HepG2 (cell line): Measurements from ENCODE around the gene PLIN4. TPM values are rescaled to one million over a fixed set of nuclear protein-coding genes. Genes with fewer than 3 reads are reported as not detected.

Experiments used
- ARNTL ChIP-seq: sonication (generic); formaldehyde crosslinking; IDR thresholded peaks from 2 replicates; pipeline ENCODE4 v1.4.0; 2020; ENCODE audit warnings: mild to moderate bottlenecking, missing genetic modification reagents
- ATM ChIP-seq: fragments of 450-650 bp; IDR thresholded peaks from 2 replicates; pipeline ENCODE4 v1.7.1; 2017; ENCODE audit warnings: mild to moderate bottlenecking, borderline replicate concordance
- BHLHE40 ChIP-seq: IDR thresholded peaks from 2 replicates; pipeline ENCODE4 v1.6.1; 2011; ENCODE audit warnings: low read length, improper control_type of control experiment
- CC2D1A ChIP-seq: sonication (generic); formaldehyde crosslinking; IDR thresholded peaks from 2 replicates; pipeline ENCODE4 v1.8.1; 2023; ENCODE audit warnings: mild to moderate bottlenecking, missing genetic modification reagents
- CHD2 ChIP-seq: IDR thresholded peaks from 2 replicates; pipeline ENCODE4 v1.6.1; 2011; ENCODE audit warnings: low read depth, low read length, improper control_type of control experiment
- EHMT2 ChIP-seq: fragments of 200-600 bp; sonication (generic); IDR thresholded peaks from 2 replicates; pipeline ENCODE4 v1.7.0; 2017; ENCODE audit warnings: antibody characterized with exemption, low read depth, low read length, borderline replicate concordance
- KAT8 ChIP-seq: IDR thresholded peaks from 2 replicates; pipeline ENCODE4 v1.6.1; 2016; ENCODE audit warnings: missing genetic modification reagents, missing compliant biosample characterization
- KDM2A ChIP-seq: sonication (generic); formaldehyde crosslinking; IDR thresholded peaks from 2 replicates; pipeline ENCODE4 v1.4.0; 2020; ENCODE audit warnings: low read depth, missing genetic modification reagents, borderline replicate concordance
- PAXIP1 ChIP-seq: sonication (generic); formaldehyde crosslinking; conservative IDR thresholded peaks from 2 replicates; pipeline ENCODE4 v1.4.0; 2020; ENCODE audit warnings: mild to moderate bottlenecking, missing genetic modification reagents, moderate library complexity
- POGZ ChIP-seq: sonication (generic); formaldehyde crosslinking; IDR thresholded peaks from 2 replicates; pipeline ENCODE4 v1.4.0; 2020; ENCODE audit warnings: mild to moderate bottlenecking, missing genetic modification reagents
- PTBP1 ChIP-seq: fragments of 200-400 bp; formaldehyde crosslinking; IDR thresholded peaks from 2 replicates; pipeline ENCODE4 v1.6.1; 2018; ENCODE audit warnings: low read length, low read depth; ENCODE audit not compliant: poor library complexity, severe bottlenecking
- RBFOX2 ChIP-seq: fragments of 200-400 bp; formaldehyde crosslinking; IDR thresholded peaks from 2 replicates; pipeline ENCODE4 v1.6.1; 2017; ENCODE audit warnings: low read depth, mild to moderate bottlenecking, low read length
- RBM22 ChIP-seq: fragments of 200-400 bp; formaldehyde crosslinking; optimal IDR thresholded peaks from 2 replicates; pipeline ENCODE3; 2017; ENCODE audit warnings: mild to moderate bottlenecking, low read length, moderate library complexity
- REPIN1 ChIP-seq: sonication (generic); formaldehyde crosslinking; IDR thresholded peaks from 2 replicates; pipeline ENCODE4 v1.8.0; 2022; ENCODE audit warnings: missing genetic modification reagents, low read depth, mild to moderate bottlenecking, borderline replicate concordance
- RFX3 ChIP-seq: IDR thresholded peaks from 2 replicates; pipeline ENCODE4 v1.6.1; 2016; ENCODE audit warnings: missing biosample characterization, missing genetic modification reagents
- SKI ChIP-seq: fragments of 450-650 bp; IDR thresholded peaks from one replicate; pipeline ENCODE4 v1.6.1; 2018; ENCODE audit warnings: mild to moderate bottlenecking; ENCODE audit not compliant: partially characterized antibody
- SOX6 ChIP-seq, 2 experiments: fragments of 450-650 bp in 1 of 2; sonication (generic) in 1 of 2; formaldehyde crosslinking in 1 of 2; IDR thresholded peaks; 2 replicates each; pipeline versions ENCODE4 v1.4.0 to v1.6.1; 2017 to 2020; ENCODE audit warnings: antibody characterized with exemption in 1 of 2, mild to moderate bottlenecking in 1 of 2, missing genetic modification reagents in 1 of 2
- SP1 ChIP-seq, 2 experiments: fragments of 450-650 bp in 1 of 2; sonication (generic) in 1 of 2; formaldehyde crosslinking in 1 of 2; IDR thresholded peaks; 2 replicates each; pipeline versions ENCODE4 v1.4.0 to v1.6.1; 2016 to 2020; ENCODE audit warnings: missing genetic modification reagents in 1 of 2
- U2AF2 ChIP-seq: fragments of 200-400 bp; formaldehyde crosslinking; IDR thresholded peaks from 2 replicates; pipeline ENCODE4 v1.6.1; 2017; ENCODE audit warnings: low read depth, mild to moderate bottlenecking, low read length
- ZBTB38 ChIP-seq: sonication (generic); formaldehyde crosslinking; IDR thresholded peaks from 2 replicates; pipeline ENCODE4 v1.5.1; 2020; ENCODE audit warnings: mild to moderate bottlenecking, missing genetic modification reagents
- ZFP90 ChIP-seq: sonication (generic); formaldehyde crosslinking; IDR thresholded peaks from 2 replicates; pipeline ENCODE4 v1.8.0; 2022; ENCODE audit warnings: missing genetic modification reagents, mild to moderate bottlenecking, inconsistent platforms, borderline replicate concordance
- ZFY ChIP-seq: sonication (generic); formaldehyde crosslinking; IDR thresholded peaks from 2 replicates; pipeline ENCODE4 v1.4.0; 2020; ENCODE audit warnings: missing genetic modification reagents
- ZNF224 ChIP-seq: sonication (generic); formaldehyde crosslinking; IDR thresholded peaks from 2 replicates; pipeline ENCODE4 v1.5.0; 2020; ENCODE audit warnings: mild to moderate bottlenecking, missing genetic modification reagents
- ZNF326 ChIP-seq: sonication (generic); formaldehyde crosslinking; IDR thresholded peaks from 2 replicates; pipeline ENCODE4 v1.4.0; 2020; ENCODE audit warnings: missing genetic modification reagents, borderline replicate concordance
- ZNF33B ChIP-seq: sonication (generic); formaldehyde crosslinking; IDR thresholded peaks from 2 replicates; pipeline ENCODE4 v1.5.1; 2020; ENCODE audit warnings: mild to moderate bottlenecking, missing genetic modification reagents
- ZNF546 ChIP-seq: sonication (generic); formaldehyde crosslinking; conservative IDR thresholded peaks from 2 replicates; pipeline ENCODE4 v1.8.1; 2023; ENCODE audit warnings: mild to moderate bottlenecking, missing genetic modification reagents
- ZNF556 ChIP-seq: sonication (generic); formaldehyde crosslinking; IDR thresholded peaks from 2 replicates; pipeline ENCODE4 v1.4.0; 2020; ENCODE audit warnings: mild to moderate bottlenecking, missing genetic modification reagents, borderline replicate concordance
- polyA plus RNA-seq, 8 experiments: library from polyadenylated mRNA; depleted of rRNA in 3 of 8; stranded (reverse) in 7 of 8; unstranded in 1 of 8; fragments of >200 nt; fragmentation: Illumina TruSeq in 4 of 8; extraction: Trizol in 4 of 8; gene quantifications; 2 replicates each; pipeline versions ENCODE4 v1.2.1 to v1.2.3, GENCODE V29; 2011 to 2016; ENCODE audit warnings: low read depth in 4 of 8, missing spikeins in 1 of 8, mixed read lengths in 1 of 8; ENCODE audit not compliant: insufficient read depth in 1 of 8
- total RNA-seq, 5 experiments: library from RNA; depleted of rRNA; stranded (reverse); fragments of >200 nt; fragmentation: Illumina TruSeq; extraction: Trizol; gene quantifications; 2 replicates each; pipeline ENCODE4 v1.2.3, GENCODE V29; 2016; ENCODE audit warnings: low read depth in 1 of 5
- TF ChIP-seq, protein P1 (sequence below): IDR thresholded peaks from 2 replicates; pipeline ENCODE4 v1.6.1; 2016; ENCODE audit warnings: low read depth, borderline replicate concordance

The PLIN4 gene
- total and polyA plus RNA-seq, 2 of the 13 experiments (the other 11 are each of a cell fraction or from before 2014, with no cell fraction given), result 1.1 to 1.3 TPM

- TF ChIP-seq ZNF224, result no peak
- peak; percentile 88 for TF ChIP-seq ARNTL (CRISPR knock-in tag)
- peak; percentile 99 for TF ChIP-seq PTBP1
- TF ChIP-seq, protein P1, sequence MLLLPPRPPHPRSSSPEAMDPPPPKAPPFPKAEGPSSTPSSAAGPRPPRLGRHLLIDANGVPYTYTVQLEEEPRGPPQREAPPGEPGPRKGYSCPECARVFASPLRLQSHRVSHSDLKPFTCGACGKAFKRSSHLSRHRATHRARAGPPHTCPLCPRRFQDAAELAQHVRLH (CRISPR knock-in tag), result no peak
- TF ChIP-seq CHD2, result peak; percentile 32; the same call in 1 of the 2 replicates
- peak; percentile 95 for TF ChIP-seq RFX3 (CRISPR knock-in tag)
- 0 out of 2 replicates have a peak, but pooled peaks have one; percentile 66 for TF ChIP-seq POGZ (CRISPR knock-in tag)
- peak; percentile 71; the same call in 1 of the 2 replicates for TF ChIP-seq KDM2A (CRISPR knock-in tag)
- peak; percentile 50 for TF ChIP-seq RBFOX2
- TF ChIP-seq PAXIP1, result 0 out of 2 replicates have a peak, but pooled peaks have one; percentile 27
- TF ChIP-seq EHMT2, result no peak
- 0 out of 2 replicates have a peak, but pooled peaks have one; percentile 36 for TF ChIP-seq REPIN1
- peak; percentile 34; the same call in 1 of the 2 replicates for TF ChIP-seq ZFP90 (CRISPR knock-in tag)
- TF ChIP-seq ZFY (CRISPR knock-in tag), result peak; percentile 38; the same call in 1 of the 2 replicates
- TF ChIP-seq ZNF33B (CRISPR knock-in tag), result no peak
- TF ChIP-seq KAT8 (CRISPR knock-in tag), result peak; percentile 94
- TF ChIP-seq BHLHE40, result peak; percentile 82
- TF ChIP-seq ATM, result no peak
- no peak for TF ChIP-seq SP1 (IDR thresholded peaks at IDR 0.05)
- TF ChIP-seq SP1 (CRISPR knock-in tag; IDR thresholded peaks at IDR 0.05), result peak; percentile 57; the same call in 1 of the 2 replicates
- TF ChIP-seq CC2D1A (CRISPR knock-in tag), result 0 out of 2 replicates have a peak, but pooled peaks have one; percentile 19
- TF ChIP-seq ZBTB38 (CRISPR knock-in tag), result peak; percentile 89
- TF ChIP-seq U2AF2, result peak; percentile 95
- no peak for TF ChIP-seq ZNF326
- peak; percentile 98 for TF ChIP-seq RBM22
- no peak for TF ChIP-seq ZNF546 (CRISPR knock-in tag)
- no peak for TF ChIP-seq SOX6 (IDR thresholded peaks at IDR 0.05)
- 0 out of 2 replicates have a peak, but pooled peaks have one; percentile 31 for TF ChIP-seq SOX6 (CRISPR knock-in tag; IDR thresholded peaks at IDR 0.05)
- TF ChIP-seq SKI, result peak; percentile 11
- no peak for TF ChIP-seq ZNF556 (CRISPR knock-in tag)
These were observed 60.5 kb downstream of the PLIN4 start, which contains the start of gene UBXN6 (continued) for GRCh38 chr19:4457654-4458395.
